Effector CD8-positive, alpha-beta T cell (primary cell): ENCODE results near the gene ALDH7A1.

ENCODE experiments used
- DNase-seq: peaks from one replicate; lab custom pipeline; 2025; lab: John Stamatoyannopoulos, UW

Gene ALDH7A1

GRCh38 chr5:126509339-126509738 is 85.7 kb downstream of the ALDH7A1 start:
- no peak for DNase-seq

- no peak for DNase-seq
Observed at GRCh38 chr5:126508962-126509279, 86.1 kb downstream of the ALDH7A1 start.

- no peak for DNase-seq
Observed at GRCh38 chr5:126508251-126508961, 86.6 kb downstream of the ALDH7A1 start.

- DNase-seq: no peak
Observed at GRCh38 chr5:126506079-126506478, 88.9 kb downstream of the ALDH7A1 start.

- DNase-seq: no peak
Observed at GRCh38 chr5:126503602-126504104, 91.4 kb downstream of the ALDH7A1 start.

GRCh38 chr5:126501448-126501847 is 93.6 kb downstream of the ALDH7A1 start:
- no peak for DNase-seq

GRCh38 chr5:126499853-126500342 is 95.1 kb downstream of the ALDH7A1 start:
- no peak for DNase-seq

GRCh38 chr5:126499278-126499677 is 95.7 kb downstream of the ALDH7A1 start:
- no peak for DNase-seq

GRCh38 chr5:126497506-126497905 is 97.5 kb downstream of the ALDH7A1 start:
- DNase-seq: no peak

GRCh38 chr5:126494393-126494792 is 100.6 kb downstream of the ALDH7A1 start:
- DNase-seq: no peak

- DNase-seq: no peak
Observed at GRCh38 chr5:126492939-126493338, 102.1 kb downstream of the ALDH7A1 start.

- DNase-seq: no peak
Observed at GRCh38 chr5:126490167-126490940, 104.7 kb downstream of the ALDH7A1 start.

- DNase-seq: no peak
Observed at GRCh38 chr5:126488443-126489065, 106.5 kb downstream of the ALDH7A1 start.

- no peak for DNase-seq
Observed at GRCh38 chr5:126487596-126487995, 107.4 kb downstream of the ALDH7A1 start.

GRCh38 chr5:126486332-126486731 is 108.7 kb downstream of the ALDH7A1 start:
- DNase-seq: no peak

- no peak for DNase-seq
Observed at GRCh38 chr5:126484253-126484652, 110.8 kb downstream of the ALDH7A1 start.

GRCh38 chr5:126483156-126483555 is 111.9 kb downstream of the ALDH7A1 start:
- no peak for DNase-seq

GRCh38 chr5:126482591-126482990 is 112.4 kb downstream of the ALDH7A1 start:
- DNase-seq: no peak

GRCh38 chr5:126481243-126481642 is 113.8 kb downstream of the ALDH7A1 start:
- no peak for DNase-seq
